ENCODE measurements around the gene TENM4.

DNA sequence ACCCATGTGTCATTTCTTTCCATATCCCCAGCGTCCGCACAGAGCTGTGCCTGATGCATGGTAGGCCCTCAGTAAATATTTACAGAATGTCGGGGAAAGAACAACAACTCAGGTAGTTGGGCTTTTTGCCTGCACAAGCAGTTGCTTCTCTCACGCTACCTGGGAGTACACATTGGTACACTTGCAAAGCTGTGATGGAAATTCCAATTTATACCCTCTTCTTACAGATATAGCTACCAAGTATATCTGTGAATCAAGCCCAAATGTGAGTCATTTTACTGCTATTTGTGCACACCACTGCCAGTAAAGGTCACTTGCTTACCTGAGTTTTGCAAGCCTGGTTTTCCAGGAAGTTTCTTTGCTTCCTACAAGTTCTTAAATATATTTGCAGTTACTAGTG lies 533.2 kb downstream of the TENM4 start:
- TF ChIP-seq, protein P1, sequence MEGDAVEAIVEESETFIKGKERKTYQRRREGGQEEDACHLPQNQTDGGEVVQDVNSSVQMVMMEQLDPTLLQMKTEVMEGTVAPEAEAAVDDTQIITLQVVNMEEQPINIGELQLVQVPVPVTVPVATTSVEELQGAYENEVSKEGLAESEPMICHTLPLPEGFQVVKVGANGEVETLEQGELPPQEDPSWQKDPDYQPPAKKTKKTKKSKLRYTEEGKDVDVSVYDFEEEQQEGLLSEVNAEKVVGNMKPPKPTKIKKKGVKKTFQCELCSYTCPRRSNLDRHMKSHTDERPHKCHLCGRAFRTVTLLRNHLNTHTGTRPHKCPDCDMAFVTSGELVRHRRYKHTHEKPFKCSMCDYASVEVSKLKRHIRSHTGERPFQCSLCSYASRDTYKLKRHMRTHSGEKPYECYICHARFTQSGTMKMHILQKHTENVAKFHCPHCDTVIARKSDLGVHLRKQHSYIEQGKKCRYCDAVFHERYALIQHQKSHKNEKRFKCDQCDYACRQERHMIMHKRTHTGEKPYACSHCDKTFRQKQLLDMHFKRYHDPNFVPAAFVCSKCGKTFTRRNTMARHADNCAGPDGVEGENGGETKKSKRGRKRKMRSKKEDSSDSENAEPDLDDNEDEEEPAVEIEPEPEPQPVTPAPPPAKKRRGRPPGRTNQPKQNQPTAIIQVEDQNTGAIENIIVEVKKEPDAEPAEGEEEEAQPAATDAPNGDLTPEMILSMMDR (IDR thresholded peaks at IDR 0.05) = no peak
- TF ChIP-seq, protein P2, sequence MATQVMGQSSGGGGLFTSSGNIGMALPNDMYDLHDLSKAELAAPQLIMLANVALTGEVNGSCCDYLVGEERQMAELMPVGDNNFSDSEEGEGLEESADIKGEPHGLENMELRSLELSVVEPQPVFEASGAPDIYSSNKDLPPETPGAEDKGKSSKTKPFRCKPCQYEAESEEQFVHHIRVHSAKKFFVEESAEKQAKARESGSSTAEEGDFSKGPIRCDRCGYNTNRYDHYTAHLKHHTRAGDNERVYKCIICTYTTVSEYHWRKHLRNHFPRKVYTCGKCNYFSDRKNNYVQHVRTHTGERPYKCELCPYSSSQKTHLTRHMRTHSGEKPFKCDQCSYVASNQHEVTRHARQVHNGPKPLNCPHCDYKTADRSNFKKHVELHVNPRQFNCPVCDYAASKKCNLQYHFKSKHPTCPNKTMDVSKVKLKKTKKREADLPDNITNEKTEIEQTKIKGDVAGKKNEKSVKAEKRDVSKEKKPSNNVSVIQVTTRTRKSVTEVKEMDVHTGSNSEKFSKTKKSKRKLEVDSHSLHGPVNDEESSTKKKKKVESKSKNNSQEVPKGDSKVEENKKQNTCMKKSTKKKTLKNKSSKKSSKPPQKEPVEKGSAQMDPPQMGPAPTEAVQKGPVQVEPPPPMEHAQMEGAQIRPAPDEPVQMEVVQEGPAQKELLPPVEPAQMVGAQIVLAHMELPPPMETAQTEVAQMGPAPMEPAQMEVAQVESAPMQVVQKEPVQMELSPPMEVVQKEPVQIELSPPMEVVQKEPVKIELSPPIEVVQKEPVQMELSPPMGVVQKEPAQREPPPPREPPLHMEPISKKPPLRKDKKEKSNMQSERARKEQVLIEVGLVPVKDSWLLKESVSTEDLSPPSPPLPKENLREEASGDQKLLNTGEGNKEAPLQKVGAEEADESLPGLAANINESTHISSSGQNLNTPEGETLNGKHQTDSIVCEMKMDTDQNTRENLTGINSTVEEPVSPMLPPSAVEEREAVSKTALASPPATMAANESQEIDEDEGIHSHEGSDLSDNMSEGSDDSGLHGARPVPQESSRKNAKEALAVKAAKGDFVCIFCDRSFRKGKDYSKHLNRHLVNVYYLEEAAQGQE (IDR thresholded peaks at IDR 0.05; ENCODE audit: insufficient read depth in 1 of 2, low read depth in 2 of 2, low read length in 1 of 2) = no peak
- TF ChIP-seq POLR2AphosphoS5 (IDR thresholded peaks at IDR 0.05; ENCODE audit: low read depth, low read length) = no peak
